Activated gamma-delta T cell treated with anti-CD3 and anti-CD28 coated beads, Interleukin-2, amount 50 U/mL, for 16 hours (primary cell): ENCODE data around the gene EVX2.

Source experiments
- DNase-seq: peaks from one replicate; pipeline ENCODE4 v3.0.0-alpha.2; 2020; ENCODE audit warnings: low read depth

Gene EVX2

GRCh38 chr2:176082824-176083751 lies 674 bp downstream of the EVX2 start:
- DNase-seq = no peak

- no peak for DNase-seq
Observed at GRCh38 chr2:176082525-176082823, 1.3 kb downstream of the EVX2 start.

GRCh38 chr2:176081837-176082524 lies 1.8 kb downstream of the EVX2 start:
- DNase-seq = no peak

- no peak for DNase-seq
Observed at GRCh38 chr2:176081376-176081836, 2.4 kb downstream of the EVX2 start.

GRCh38 chr2:176080540-176081375 lies 3.0 kb downstream of the EVX2 start:
- no peak for DNase-seq

DNA sequence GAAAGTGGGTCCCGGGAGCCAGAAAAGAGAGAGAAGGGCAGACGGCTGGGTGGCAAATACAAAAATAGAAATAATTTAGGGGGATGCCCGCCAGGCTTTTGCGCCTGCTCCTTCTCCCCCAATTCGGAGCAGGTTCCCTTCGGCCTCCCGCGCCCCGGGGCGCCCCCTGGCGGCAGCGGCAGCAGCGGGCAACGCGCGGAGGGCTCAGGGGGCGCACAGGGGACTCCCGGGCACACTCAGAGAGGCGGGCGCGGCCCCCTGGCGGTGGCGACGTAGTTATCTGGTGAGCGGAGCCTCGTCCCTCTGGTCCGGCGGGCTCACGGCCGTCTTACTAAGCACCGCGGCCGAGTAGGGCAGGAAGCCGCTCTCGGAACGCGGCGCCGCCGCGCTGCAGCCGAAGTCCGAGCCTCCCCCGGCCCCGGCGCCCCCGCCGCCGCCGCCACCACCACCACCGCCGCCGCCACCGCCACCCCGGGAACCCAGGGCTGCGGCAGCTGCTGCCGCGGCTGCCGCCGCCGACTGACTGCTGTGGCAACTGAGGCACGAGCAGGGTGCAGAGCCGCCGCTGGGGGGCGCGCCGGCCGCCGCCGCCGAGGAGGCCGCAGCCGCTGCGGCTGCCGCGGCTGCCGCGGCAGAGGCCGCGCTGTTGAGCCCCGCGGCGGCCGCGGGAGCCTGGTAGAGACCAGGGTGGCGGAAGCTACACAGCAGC lies 3.8 kb downstream of the EVX2 start:
- no peak for DNase-seq

- DNase-seq = no peak
Observed at GRCh38 chr2:176079285-176079830, 4.4 kb downstream of the EVX2 start.

- DNase-seq = no peak
Observed at GRCh38 chr2:176078541-176079284, 5.0 kb downstream of the EVX2 start.

DNA sequence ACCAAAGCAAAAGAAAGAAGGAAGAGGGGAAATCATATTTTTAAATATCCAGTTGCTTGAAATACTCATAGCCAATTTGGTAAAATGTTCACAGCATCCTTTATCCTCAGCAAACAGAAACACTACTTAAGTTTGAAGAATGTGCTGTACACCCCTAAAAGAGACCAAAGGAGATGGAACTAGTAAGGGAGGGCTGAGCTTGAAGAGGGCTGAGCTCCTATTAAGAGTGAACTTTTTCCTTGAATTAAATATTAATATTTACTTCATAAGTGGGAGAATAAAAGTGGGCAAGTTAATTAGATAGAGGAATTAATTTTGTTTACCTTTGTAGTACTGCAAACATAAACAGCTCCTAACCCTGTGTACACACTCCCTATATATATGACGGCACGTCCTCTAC lies 7.0 kb downstream of the EVX2 start:
- no peak for DNase-seq

GRCh38 chr2:176076063-176076462 lies 7.7 kb downstream of the EVX2 start:
- no peak for DNase-seq

DNA sequence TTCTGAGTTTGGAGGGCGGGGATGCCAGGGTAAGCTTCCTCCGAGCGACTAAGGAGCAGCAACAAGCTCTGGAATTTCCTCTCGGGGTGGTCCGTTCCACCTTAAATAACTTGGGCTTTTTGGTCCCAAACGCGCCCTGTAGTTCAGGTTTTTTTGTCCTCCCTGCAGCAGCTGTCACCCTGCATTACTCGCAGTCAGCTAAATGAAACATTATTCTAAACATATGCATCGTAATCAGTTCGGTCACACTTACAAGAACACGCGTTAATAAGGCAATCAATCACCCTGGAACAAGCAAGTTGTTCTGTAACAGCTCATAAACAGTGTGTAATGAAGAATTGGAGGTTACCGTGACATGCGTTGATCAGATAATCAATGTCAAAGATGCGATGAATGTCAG lies 8.3 kb downstream of the EVX2 start:
- DNase-seq = no peak

DNA sequence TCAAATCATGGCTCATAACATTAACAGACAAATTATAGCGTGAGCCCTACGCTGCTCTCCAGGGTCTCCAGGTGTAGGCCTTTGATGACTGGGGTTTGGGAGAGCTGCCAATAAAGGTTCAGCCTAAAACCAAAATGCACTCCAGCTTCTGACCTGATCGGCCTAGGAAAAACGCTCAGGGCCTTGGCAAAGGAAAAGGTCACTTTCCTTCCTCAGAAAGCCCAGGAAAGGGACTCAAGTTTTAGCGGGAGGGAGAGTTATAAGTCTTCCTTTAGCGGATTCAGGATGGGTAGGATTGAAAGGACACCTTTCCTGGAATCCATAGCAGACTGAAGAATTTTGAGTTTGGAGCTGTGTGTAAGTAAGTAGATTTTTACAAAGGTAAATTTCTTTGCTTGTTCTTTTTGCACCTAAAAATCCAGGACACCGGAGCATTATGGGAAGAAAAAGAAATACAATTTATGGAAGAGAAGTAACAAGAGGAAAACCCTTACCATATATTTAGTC lies 8.8 kb downstream of the EVX2 start:
- DNase-seq = no peak

- no peak for DNase-seq
Observed at GRCh38 chr2:176072951-176073904, 10.5 kb downstream of the EVX2 start.

GRCh38 chr2:176072292-176072669 lies 11.5 kb downstream of the EVX2 start:
- no peak for DNase-seq

GRCh38 chr2:176071330-176072291 lies 12.2 kb downstream of the EVX2 start:
- DNase-seq = no peak

- DNase-seq = no peak
Observed at GRCh38 chr2:176068419-176068832, 15.3 kb downstream of the EVX2 start.

DNA sequence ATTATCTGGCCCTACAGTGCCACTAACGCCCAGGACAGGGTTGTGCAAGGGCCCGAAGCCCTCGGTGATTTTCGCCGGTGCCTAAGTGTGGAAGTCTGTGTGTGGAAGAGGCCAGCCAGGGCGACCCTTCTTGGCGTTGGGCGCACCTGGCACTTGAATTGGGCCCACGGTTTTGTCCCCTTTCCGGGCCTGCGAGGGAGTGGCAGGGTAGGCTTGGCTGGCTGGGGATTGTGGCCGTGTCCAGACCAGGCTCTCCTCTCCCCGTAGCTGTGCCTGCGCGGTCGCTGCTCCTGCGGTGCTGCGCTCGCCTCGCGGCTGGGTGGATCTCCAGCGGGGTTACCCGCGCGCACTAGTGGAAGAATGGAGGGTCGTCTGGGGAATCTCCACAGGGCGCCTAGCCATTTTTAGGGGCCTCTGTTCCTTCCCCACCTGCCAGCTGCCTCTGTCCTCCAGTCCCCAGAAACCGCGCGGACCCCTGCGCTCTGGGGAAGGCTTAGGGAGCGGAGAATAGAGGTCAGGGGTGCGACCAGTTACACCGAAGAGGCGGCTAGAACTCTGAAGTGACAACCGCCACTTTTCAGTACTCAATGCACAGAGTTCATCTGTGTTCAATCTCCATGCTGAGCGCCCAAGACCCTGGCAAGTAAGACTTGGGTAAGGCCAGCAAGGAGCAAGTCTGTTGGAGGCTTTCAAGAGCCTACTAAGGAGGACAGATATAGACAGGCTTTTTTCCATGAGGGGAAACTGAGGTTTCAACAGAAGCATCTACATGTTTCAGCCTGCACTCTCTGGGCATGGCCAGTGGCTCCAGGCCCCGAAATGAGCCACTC lies 16.0 kb downstream of the EVX2 start:
- no peak for DNase-seq
